Smooth muscle cell (in vitro differentiated cells): Measurements from ENCODE around the gene DGKI. TPM values are rescaled to one million over a fixed set of nuclear protein-coding genes. Genes with fewer than 3 reads are reported as not detected.
"Not testable (repeated sequence)": the region's sequence is repeated elsewhere in the genome, so short reads cannot be mapped to it uniquely, and the experiment has no call there.

Source experiments
- DNase-seq: peaks from one replicate; lab custom pipeline; 2025; ENCODE audit not compliant: unreplicated experiment; lab: John Stamatoyannopoulos, UW
- H2AFZ ChIP-seq: fragments of 200-600 bp; sonication (generic); 2 replicates; pipeline ENCODE4 v1.6.0; 2016; ENCODE audit warnings: antibody characterized with exemption, low read depth, mild to moderate bottlenecking
- H3F3A ChIP-seq: fragments of 200-600 bp; sonication (generic); 2 replicates; pipeline ENCODE4 v1.6.0; 2017; ENCODE audit warnings: antibody characterized with exemption, low read depth
- H3K27ac ChIP-seq: fragments of 200-600 bp; sonication (generic); 2 replicates; pipeline ENCODE4 v1.5.1; 2016; ENCODE audit warnings: low read depth, mild to moderate bottlenecking
- H3K27me3 ChIP-seq: fragments of 200-600 bp; sonication (generic); 2 replicates; pipeline ENCODE4 v1.6.1; 2016; ENCODE audit warnings: low read depth, mild to moderate bottlenecking
- H3K36me3 ChIP-seq: fragments of 200-600 bp; sonication (generic); 2 replicates; pipeline ENCODE4 v1.5.1; 2016; ENCODE audit warnings: low read depth
- H3K4me1 ChIP-seq: fragments of 200-600 bp; sonication (generic); 2 replicates; pipeline ENCODE4 v1.5.1; 2016; ENCODE audit warnings: low read depth
- H3K4me2 ChIP-seq: fragments of 200-600 bp; sonication (generic); 2 replicates; pipeline ENCODE4 v1.6.0; 2016; ENCODE audit warnings: mild to moderate bottlenecking
- H3K4me3 ChIP-seq: fragments of 200-600 bp; sonication (generic); 2 replicates; pipeline ENCODE4 v1.5.1; 2016; ENCODE audit warnings: mild to moderate bottlenecking
- H3K79me2 ChIP-seq: fragments of 200-600 bp; sonication (generic); 2 replicates; pipeline ENCODE4 v1.6.0; 2016; ENCODE audit warnings: low read depth, mild to moderate bottlenecking
- H3K9ac ChIP-seq: fragments of 200-600 bp; sonication (generic); 2 replicates; pipeline ENCODE4 v1.6.0; 2016; ENCODE audit warnings: low read depth
- H3K9me3 ChIP-seq: fragments of 200-600 bp; sonication (generic); replicated peaks from 2 replicates; pipeline ENCODE4 v1.5.1; 2016; ENCODE audit warnings: low read depth
- H4K20me1 ChIP-seq: fragments of 200-600 bp; sonication (generic); 2 replicates; pipeline ENCODE4 v1.6.0; 2016; ENCODE audit warnings: low read depth
- CTCF ChIP-seq: fragments of 200-600 bp; sonication (generic); IDR thresholded peaks from 2 replicates; pipeline ENCODE4 v1.5.1; 2017; ENCODE audit warnings: borderline replicate concordance, mild to moderate bottlenecking, antibody characterized with exemption; ENCODE audit not compliant: insufficient read depth, poor library complexity, severe bottlenecking
- WGBS: methylation state at CpG from one replicate; pipeline ENCODE4 v1.1.7; 2016; ENCODE audit warnings: low lambda C conversion rate; 5-methylcytosine and 5-hydroxymethylcytosine counted together
- polyA plus RNA-seq: library from polyadenylated mRNA; unstranded; fragments of >200 nt; fragmentation: Nextera tagmentation; extraction: Ambion mirVana; gene quantifications from 2 replicates; pipeline ENCODE4 v1.2.1, GENCODE V29; 2016
- total RNA-seq: library from RNA; depleted of rRNA; stranded (reverse); fragments of >200 nt; gene quantifications from 2 replicates; pipeline ENCODE4 v1.2.3, GENCODE V29; 2014

The DGKI gene
- total and polyA plus RNA-seq, 2 experiments from 2014 or later: 2.5 to 6.2 TPM

- no peak for TF ChIP-seq CTCF
- Histone ChIP-seq H3K4me3 (no peak overlapping the region), H3K4me1 (peaks cover 9% of the 10 kb centered on the region), H3K27ac (no peak overlapping the region), H3K79me2 (no peaks in the 10 kb centered on the region), H3K36me3 (no peaks in the 10 kb centered on the region), H2AFZ (no peak overlapping the region), H3K4me2 (no peak overlapping the region), H3K27me3 (no peaks in the 10 kb centered on the region), H4K20me1 (no peaks in the 10 kb centered on the region), H3K9me3 (no peaks in the 10 kb centered on the region), H3K9ac (no peak overlapping the region), H3F3A (no peaks in the 10 kb centered on the region)
- no peak for DNase-seq
- 93% methylated on average over 5 of the region's 5 CpGs for WGBS
Observed at GRCh38 chr7:137716061-137716460, 130.7 kb downstream of the DGKI start.

GRCh38 chr7:137715533-137715932 is 131.2 kb downstream of the DGKI start:
- H2AFZ ChIP-seq: no peak overlapping the region
- H3K9me3 ChIP-seq: no peaks in the 10 kb centered on the region
- peaks cover 9% of the 10 kb centered on the region for H3K4me1 ChIP-seq
- H3F3A ChIP-seq: no peaks in the 10 kb centered on the region
- H3K4me3 ChIP-seq: no peak overlapping the region
- H3K36me3 ChIP-seq: no peaks in the 10 kb centered on the region
- no peaks in the 10 kb centered on the region for H3K79me2 ChIP-seq
- no peak overlapping the region for H3K27ac ChIP-seq
- no peak for DNase-seq
- no peaks in the 10 kb centered on the region for H4K20me1 ChIP-seq
- H3K4me2 ChIP-seq: no peak overlapping the region
- no peak for TF ChIP-seq CTCF
- no peak overlapping the region for H3K9ac ChIP-seq
- H3K27me3 ChIP-seq: no peaks in the 10 kb centered on the region

- no peaks in the 10 kb centered on the region for H3K36me3 ChIP-seq
- H2AFZ ChIP-seq: no peak overlapping the region
- peaks cover 9% of the 10 kb centered on the region for H3K4me1 ChIP-seq
- no peak for TF ChIP-seq CTCF
- H3K9me3 ChIP-seq: no peaks in the 10 kb centered on the region
- no peaks in the 10 kb centered on the region for H3F3A ChIP-seq
- H3K79me2 ChIP-seq: no peaks in the 10 kb centered on the region
- H3K4me3 ChIP-seq: no peak overlapping the region
- no peaks in the 10 kb centered on the region for H4K20me1 ChIP-seq
- DNase-seq: no peak
- WGBS: 81% methylated on average over 3 of the region's 3 CpGs
- no peak overlapping the region for H3K4me2 ChIP-seq
- no peak overlapping the region for H3K9ac ChIP-seq
- H3K27me3 ChIP-seq: no peaks in the 10 kb centered on the region
- H3K27ac ChIP-seq: no peak overlapping the region
Observed at GRCh38 chr7:137715121-137715520, 131.7 kb downstream of the DGKI start.

- not testable (repeated sequence) for H3K36me3 ChIP-seq, H3K4me2 ChIP-seq, H3K4me1 ChIP-seq, H3K9ac ChIP-seq, H3K9me3 ChIP-seq, H3K79me2 ChIP-seq, H3F3A ChIP-seq, DNase-seq, H3K27me3 ChIP-seq, H3K4me3 ChIP-seq, H2AFZ ChIP-seq, H3K27ac ChIP-seq, H4K20me1 ChIP-seq
- whole genome bisulfite sequencing: 97% methylated on average over 5 of the region's 5 CpGs
Observed at GRCh38 chr7:137706330-137706729, 140.4 kb downstream of the DGKI start.
